ENCODE results near the gene TNP2. TPM values are rescaled to one million over a fixed set of nuclear protein-coding genes. Genes with fewer than 3 reads are reported as not detected.

Gene TNP2
- total and polyA plus RNA-seq, 2 donors (not counting 3 experiments of a cell fraction or from before 2014, with no cell fraction given), result not detected

DNA sequence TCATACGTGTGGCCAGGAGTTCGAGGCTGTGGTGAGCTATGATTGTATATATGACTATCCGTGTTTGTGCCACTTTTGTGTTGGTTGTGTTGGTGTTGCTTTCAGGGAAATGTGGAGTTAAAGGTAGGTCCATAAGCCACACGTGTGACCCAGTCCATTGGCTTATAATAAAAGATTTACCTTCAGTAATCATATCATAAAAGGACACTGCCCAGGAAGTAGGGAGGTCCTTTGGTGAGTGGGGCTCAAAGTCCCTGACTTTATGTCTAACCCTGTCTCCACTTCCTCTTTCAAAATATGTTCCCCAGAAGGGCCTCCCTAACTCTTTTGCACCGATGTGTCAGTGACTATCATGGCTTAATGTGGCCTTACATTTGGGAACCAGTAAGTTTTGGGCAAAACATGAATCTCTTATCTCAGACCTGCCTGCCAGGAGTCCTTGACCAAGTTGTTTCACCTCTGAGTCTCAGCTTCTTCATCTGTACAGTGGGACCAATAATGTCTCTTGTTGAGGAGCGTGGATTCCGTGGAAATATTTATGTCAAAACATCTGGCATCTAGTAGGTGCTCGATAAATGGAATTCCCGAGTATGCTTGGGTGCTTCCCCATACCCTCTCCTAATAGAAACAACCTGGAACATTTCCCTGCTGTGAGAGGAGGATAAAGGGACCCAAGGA is 4.8 kb downstream of the TNP2 start:
- DNase-seq (ENCODE audit: low read depth, low spot score), result no peak
- dilution Hi-C loops (cut with MboI; ENCODE audit: extremely low pct_ligation_motif_present, low sequenced_read_pairs), result no loop called here
- Histone ChIP-seq H3K9me3 (replicated peaks; ENCODE audit: control insufficient read depth, insufficient read depth, low read length) (no peaks in the 10 kb centered on the region), H3K9ac (replicated peaks; ENCODE audit: extremely low read depth, insufficient read depth, low read length) (no peak overlapping the region), H3K4me2 (ENCODE audit: insufficient read depth, low read length) (no peak overlapping the region), H2AFZ (ENCODE audit: low read depth, low read length) (no peak overlapping the region), H4K20me1 (replicated peaks; ENCODE audit: control insufficient read depth, extremely low read depth, insufficient read depth, low read length) (no peaks in the 10 kb centered on the region), H3K27me3 (ENCODE audit: control insufficient read depth in 2 of 2, insufficient read depth in 2 of 2, low read length in 2 of 2) (no peaks in the 10 kb centered on the region), H3K36me3 (ENCODE audit: control insufficient read depth in 2 of 2, extremely low read depth in 1 of 2, insufficient read depth in 2 of 2, low read length in 2 of 2) (no peaks in the 10 kb centered on the region), H3K4me1 (ENCODE audit: control insufficient read depth, extremely low read depth, insufficient read depth, low read length) (no peaks in the 10 kb centered on the region), H3K27ac (ENCODE audit: insufficient read depth, low read depth, low read length) (no peak overlapping the region), H3K4me3 (replicated peaks in 1 of 3; ENCODE audit: insufficient read depth in 1 of 3, low read depth in 1 of 3, low read length in 3 of 3) (no peak overlapping the region), H3K79me2 (ENCODE audit: control insufficient read depth, insufficient read depth, low read length) (no peaks in the 10 kb centered on the region), H3K9me1 (replicated peaks; ENCODE audit: control insufficient read depth, extremely low read depth, insufficient read depth, low read length) (no peaks in the 10 kb centered on the region)
- no TSS peak for BruUV-seq (replicated peaks)
- intact Hi-C loops (cut with micrococcal nuclease), result no loop called here
- no peak for FAIRE-seq
- CTCF ChIA-PET, result interaction anchor here (0.6 to 1.4 kb wide), 4 partner anchors 10 to 94 kb away, joined by 3 to 7 read pairs (median 4); no protein-coding TSS in a partner anchor
- POLR2A ChIA-PET, result no interaction called here
- TF ChIP-seq MYC (IDR thresholded peaks at IDR 0.05; ENCODE audit: low read depth, low read length) (no peak), GATA2 (IDR thresholded peaks at IDR 0.05; ENCODE audit: insufficient read depth, insufficient read length, low read depth, low read length) (no peak), EZH2 (IDR thresholded peaks at IDR 0.05; ENCODE audit: borderline replicate concordance, low read depth, low read length, severe bottlenecking) (no peak), POLR2A (IDR thresholded peaks at IDR 0.05; ENCODE audit: low read depth, low read length) (no peak), FOS (IDR thresholded peaks at IDR 0.05; ENCODE audit: borderline replicate concordance, insufficient read depth, low read length) (no peak), JUN (IDR thresholded peaks at IDR 0.05; ENCODE audit: borderline replicate concordance, insufficient read depth, insufficient read length, low read depth) (no peak), POLR2AphosphoS5 (IDR thresholded peaks at IDR 0.05; ENCODE audit: insufficient read depth, low read depth, low read length) (no peak)
- TF ChIP-seq, protein P1, sequence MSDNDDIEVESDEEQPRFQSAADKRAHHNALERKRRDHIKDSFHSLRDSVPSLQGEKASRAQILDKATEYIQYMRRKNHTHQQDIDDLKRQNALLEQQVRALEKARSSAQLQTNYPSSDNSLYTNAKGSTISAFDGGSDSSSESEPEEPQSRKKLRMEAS (IDR thresholded peaks at IDR 0.05; ENCODE audit: insufficient read depth, insufficient read length), result no peak
- TF ChIP-seq, protein P2, sequence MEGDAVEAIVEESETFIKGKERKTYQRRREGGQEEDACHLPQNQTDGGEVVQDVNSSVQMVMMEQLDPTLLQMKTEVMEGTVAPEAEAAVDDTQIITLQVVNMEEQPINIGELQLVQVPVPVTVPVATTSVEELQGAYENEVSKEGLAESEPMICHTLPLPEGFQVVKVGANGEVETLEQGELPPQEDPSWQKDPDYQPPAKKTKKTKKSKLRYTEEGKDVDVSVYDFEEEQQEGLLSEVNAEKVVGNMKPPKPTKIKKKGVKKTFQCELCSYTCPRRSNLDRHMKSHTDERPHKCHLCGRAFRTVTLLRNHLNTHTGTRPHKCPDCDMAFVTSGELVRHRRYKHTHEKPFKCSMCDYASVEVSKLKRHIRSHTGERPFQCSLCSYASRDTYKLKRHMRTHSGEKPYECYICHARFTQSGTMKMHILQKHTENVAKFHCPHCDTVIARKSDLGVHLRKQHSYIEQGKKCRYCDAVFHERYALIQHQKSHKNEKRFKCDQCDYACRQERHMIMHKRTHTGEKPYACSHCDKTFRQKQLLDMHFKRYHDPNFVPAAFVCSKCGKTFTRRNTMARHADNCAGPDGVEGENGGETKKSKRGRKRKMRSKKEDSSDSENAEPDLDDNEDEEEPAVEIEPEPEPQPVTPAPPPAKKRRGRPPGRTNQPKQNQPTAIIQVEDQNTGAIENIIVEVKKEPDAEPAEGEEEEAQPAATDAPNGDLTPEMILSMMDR (IDR thresholded peaks at IDR 0.05; ENCODE audit: extremely low read depth in 1 of 2, insufficient read depth in 1 of 2, low read depth in 1 of 2, low read length in 2 of 2), result no peak
